ENCODE data around the gene ZNF521. TPM values are rescaled to one million over a fixed set of nuclear protein-coding genes. Genes with fewer than 3 reads are reported as not detected.

Gene ZNF521
- total RNA-seq, 2 donors from 2014 or later, result 21.4 to 26.9 TPM

GRCh38 chr18:25153426-25153825 is 198.5 kb downstream of the ZNF521 start:
- peaks cover 33% of the 10 kb centered on the region for H3K36me3 Mint-ChIP-seq (ENCODE audit: low read depth)
- H3K4me3 ChIP-seq (ENCODE audit: low read length), result no peak overlapping the region
- H3K36me3 ChIP-seq (ENCODE audit: control insufficient read depth, insufficient read depth, low read length), result no peaks in the 10 kb centered on the region
- H3K27ac ChIP-seq (ENCODE audit: low read depth, low read length), result no peak overlapping the region
- H3K9me3 Mint-ChIP-seq, result peaks cover 10% of the 10 kb centered on the region
- H3K4me1 Mint-ChIP-seq, result no peaks in the 10 kb centered on the region
- H3K4me3 Mint-ChIP-seq, result no peak overlapping the region
- no peaks in the 10 kb centered on the region for H3K4me1 ChIP-seq (ENCODE audit: control insufficient read depth, insufficient read depth, low read length)
- H3K27me3 Mint-ChIP-seq (ENCODE audit: insufficient read depth), result no peaks in the 10 kb centered on the region
- H3K9me3 ChIP-seq (ENCODE audit: control insufficient read depth, low read length), result peaks cover 12% of the 10 kb centered on the region
- no peaks in the 10 kb centered on the region for H3K27me3 ChIP-seq (ENCODE audit: control insufficient read depth, insufficient read depth, low read length, poor library complexity, severe bottlenecking)
- no peak for DNase-seq
- H3K9ac ChIP-seq (ENCODE audit: extremely low read depth, low read length, poor library complexity, severe bottlenecking), result no peak overlapping the region
- TF ChIP-seq CTCF (conservative IDR thresholded peaks at IDR 0.05), result no peak
- WGBS, 2 experiments (ENCODE audit: insufficient coverage in 1 of 2, insufficient read length in 1 of 2), result 85 to 95% methylated on average over 4 to 6 of the region's 6 CpGs
- no peak overlapping the region for H3K27ac Mint-ChIP-seq

- H3K4me1 Mint-ChIP-seq, result peaks cover 2% of the 10 kb centered on the region
- H3K9ac ChIP-seq (ENCODE audit: extremely low read depth, low read length, poor library complexity, severe bottlenecking), result no peak overlapping the region
Observed at GRCh38 chr18:25147877-25148488, 204.0 kb downstream of the ZNF521 start.

GRCh38 chr18:25146512-25146910 is 205.5 kb downstream of the ZNF521 start:
- Mint-ChIP-seq H3K36me3 (ENCODE audit: low read depth) (peaks cover 5% of the 10 kb centered on the region), H3K4me3 (no peak overlapping the region), H3K4me1 (peaks cover 3% of the 10 kb centered on the region), H3K27me3 (ENCODE audit: insufficient read depth) (no peaks in the 10 kb centered on the region), H3K27ac (no peak overlapping the region), H3K9me3 (no peaks in the 10 kb centered on the region)
- no peaks in the 10 kb centered on the region for H3K36me3 ChIP-seq (ENCODE audit: control insufficient read depth, insufficient read depth, low read length)
- no peak overlapping the region for H3K27ac ChIP-seq (ENCODE audit: low read depth, low read length)
- H3K9me3 ChIP-seq (ENCODE audit: control insufficient read depth, low read length), result no peaks in the 10 kb centered on the region
- no peak overlapping the region for H3K9ac ChIP-seq (ENCODE audit: extremely low read depth, low read length, poor library complexity, severe bottlenecking)
- no peaks in the 10 kb centered on the region for H3K27me3 ChIP-seq (ENCODE audit: control insufficient read depth, insufficient read depth, low read length, poor library complexity, severe bottlenecking)
- no peak overlapping the region for H3K4me3 ChIP-seq (ENCODE audit: low read length)
- DNase-seq, result no peak
- TF ChIP-seq CTCF (conservative IDR thresholded peaks at IDR 0.05), result no peak
- WGBS, 2 experiments (ENCODE audit: insufficient coverage in 1 of 2, insufficient read length in 1 of 2), result 86 to 100% methylated on average over 2 of the region's 2 CpGs
- no peaks in the 10 kb centered on the region for H3K4me1 ChIP-seq (ENCODE audit: control insufficient read depth, insufficient read depth, low read length)

More at GRCh38 chr18:25147877-25148488, 204.0 kb downstream of the ZNF521 start:
- Mint-ChIP-seq H3K9me3 (no peaks in the 10 kb centered on the region), H3K36me3 (ENCODE audit: low read depth) (peaks cover 12% of the 10 kb centered on the region), H3K27me3 (ENCODE audit: insufficient read depth) (no peaks in the 10 kb centered on the region), H3K27ac (no peak overlapping the region), H3K4me3 (no peak overlapping the region)
- Histone ChIP-seq H3K9me3 (ENCODE audit: control insufficient read depth, low read length) (no peaks in the 10 kb centered on the region), H3K27ac (ENCODE audit: low read depth, low read length) (no peak overlapping the region), H3K4me3 (ENCODE audit: low read length) (no peak overlapping the region), H3K27me3 (ENCODE audit: control insufficient read depth, insufficient read depth, low read length, poor library complexity, severe bottlenecking) (no peaks in the 10 kb centered on the region), H3K36me3 (ENCODE audit: control insufficient read depth, insufficient read depth, low read length) (no peaks in the 10 kb centered on the region), H3K4me1 (ENCODE audit: control insufficient read depth, insufficient read depth, low read length) (no peaks in the 10 kb centered on the region)
- WGBS, 2 experiments (ENCODE audit: insufficient coverage in 1 of 2, insufficient read length in 1 of 2), result 89 to 94% methylated on average over 4 to 5 of the region's 5 CpGs
- TF ChIP-seq CTCF (conservative IDR thresholded peaks at IDR 0.05), result no peak
- no peak for DNase-seq
